HEK293 (cell line): ENCODE results near the gene UTP11.

Source experiments
- CTCF ChIA-PET: fragments of 350-600 bp; formaldehyde crosslinking; extraction: SDS; loops from one replicate; lab custom pipeline; 2021; ENCODE audit warnings: antibody characterized with exemption; lab: Yijun Ruan, JAX
- POLR2A ChIA-PET: fragments of 300-600 bp; formaldehyde crosslinking; extraction: SDS; loops from one replicate; lab custom pipeline; 2020; ENCODE audit warnings: antibody characterized with exemption, inconsistent platforms; lab: Yijun Ruan, JAX
- H3K27ac ChIP-seq: fragments of 200-500 bp; sonication (Bioruptor generic); 2 replicates; pipeline ENCODE4 v1.5.1; 2014; ENCODE audit warnings: low read depth, low read length, control low read depth, inconsistent platforms; ENCODE audit errors: extremely low read depth
- H3K36me3 ChIP-seq, 2 experiments: fragments of 200-500 bp in 1 of 2; sonication (Bioruptor generic) in 1 of 2; 1 replicate in 1 of 2; 2 replicates in 1 of 2; pipeline ENCODE4 v1.5.1; 2014 to 2017; ENCODE audit warnings: inconsistent platforms in 2 of 2, low read length in 2 of 2; ENCODE audit not compliant: control insufficient read depth in 2 of 2, insufficient read depth in 1 of 2
- H3K4me1 ChIP-seq: fragments of 200-500 bp; sonication (Bioruptor generic); 2 replicates; pipeline ENCODE4 v1.5.1; 2014; ENCODE audit warnings: mild to moderate bottlenecking, low read length, inconsistent platforms; ENCODE audit not compliant: control insufficient read depth, insufficient read depth
- H3K4me3 ChIP-seq: 2 replicates; pipeline ENCODE4 v1.5.1; 2011; ENCODE audit warnings: low read depth, mild to moderate bottlenecking, control low read depth, low read length, moderate library complexity
- H3K9me3 ChIP-seq: fragments of 200-500 bp; sonication (Bioruptor generic); 2 replicates; pipeline ENCODE4 v1.5.1; 2014; ENCODE audit warnings: low read depth, low read length, inconsistent platforms; ENCODE audit not compliant: control insufficient read depth, insufficient read depth
- EGR2 ChIP-seq: fragments of 450-650 bp; formaldehyde crosslinking; IDR thresholded peaks from 2 replicates; pipeline ENCODE4 v1.5.1; 2016; ENCODE audit warnings: low read depth, missing biosample characterization, missing genetic modification characterization
- GFI1B ChIP-seq: fragments of 450-650 bp; formaldehyde crosslinking; IDR thresholded peaks from 2 replicates; pipeline ENCODE4 v1.5.1; 2016; ENCODE audit warnings: missing biosample characterization, missing genetic modification characterization
- HIC1 ChIP-seq: fragments of 450-650 bp; formaldehyde crosslinking; IDR thresholded peaks from 2 replicates; pipeline ENCODE4 v1.5.1; 2016; ENCODE audit warnings: missing biosample characterization, missing genetic modification characterization
- HOXD13 ChIP-seq: sonication (generic); formaldehyde crosslinking; IDR thresholded peaks from 2 replicates; pipeline ENCODE4 v1.8.0; 2022; ENCODE audit warnings: missing genetic modification reagents, borderline replicate concordance
- KLF17 ChIP-seq: fragments of 450-650 bp; formaldehyde crosslinking; IDR thresholded peaks from 2 replicates; pipeline ENCODE4 v1.5.1; 2016; ENCODE audit warnings: missing biosample characterization, missing genetic modification characterization
- MZF1 ChIP-seq: fragments of 450-650 bp; formaldehyde crosslinking; IDR thresholded peaks from 2 replicates; pipeline ENCODE4 v1.5.1; 2017; ENCODE audit warnings: missing biosample characterization, missing genetic modification characterization, borderline replicate concordance
- PRDM1 ChIP-seq: fragments of 450-650 bp; formaldehyde crosslinking; IDR thresholded peaks from 2 replicates; pipeline ENCODE4; 2016; ENCODE audit warnings: missing biosample characterization, missing genetic modification characterization
- SCRT2 ChIP-seq: fragments of 450-650 bp; formaldehyde crosslinking; IDR thresholded peaks from 2 replicates; pipeline ENCODE4 v1.5.1; 2016; ENCODE audit warnings: missing biosample characterization, missing genetic modification characterization
- ZBTB17 ChIP-seq: fragments of 450-650 bp; formaldehyde crosslinking; IDR thresholded peaks from 2 replicates; pipeline ENCODE4 v1.5.1; 2016; ENCODE audit warnings: missing biosample characterization, missing genetic modification characterization
- ZBTB21 ChIP-seq: fragments of 450-650 bp; formaldehyde crosslinking; IDR thresholded peaks from 2 replicates; pipeline ENCODE4 v1.5.1; 2017; ENCODE audit warnings: missing biosample characterization, missing genetic modification characterization
- ZBTB26 ChIP-seq: fragments of 450-650 bp; formaldehyde crosslinking; optimal IDR thresholded peaks from 2 replicates; pipeline ENCODE3; 2016; ENCODE audit warnings: missing biosample characterization, mild to moderate bottlenecking, missing genetic modification characterization
- ZNF184 ChIP-seq: fragments of 450-650 bp; IDR thresholded peaks from 2 replicates; pipeline ENCODE4 v1.5.1; 2018; ENCODE audit warnings: missing biosample characterization, mild to moderate bottlenecking, missing genetic modification characterization
- ZNF311 ChIP-seq: fragments of 450-650 bp; formaldehyde crosslinking; IDR thresholded peaks from 2 replicates; pipeline ENCODE4 v1.5.1; 2017; ENCODE audit warnings: missing biosample characterization, missing genetic modification characterization, borderline replicate concordance
- ZNF394 ChIP-seq: fragments of 450-650 bp; formaldehyde crosslinking; IDR thresholded peaks from 2 replicates; pipeline ENCODE4 v1.5.1; 2016; ENCODE audit warnings: missing biosample characterization, missing genetic modification characterization, mild to moderate bottlenecking, moderate library complexity, borderline replicate concordance
- ZNF416 ChIP-seq: fragments of 450-650 bp; formaldehyde crosslinking; IDR thresholded peaks from 2 replicates; pipeline ENCODE4 v1.5.1; 2016; ENCODE audit warnings: missing biosample characterization, missing genetic modification characterization
- ZNF560 ChIP-seq: fragments of 450-650 bp; formaldehyde crosslinking; IDR thresholded peaks from 2 replicates; pipeline ENCODE4 v1.5.1; 2017; ENCODE audit warnings: missing biosample characterization, missing genetic modification characterization, borderline replicate concordance
- ZNF623 ChIP-seq: fragments of 450-650 bp; formaldehyde crosslinking; IDR thresholded peaks from 2 replicates; pipeline ENCODE4 v1.5.1; 2016; ENCODE audit warnings: missing biosample characterization, missing genetic modification characterization
- ZNF626 ChIP-seq: fragments of 450-650 bp; sonication (Bioruptor Pico); formaldehyde crosslinking; IDR thresholded peaks from 2 replicates; pipeline ENCODE4 v1.5.1; 2018; ENCODE audit warnings: missing biosample characterization, missing genetic modification characterization, inconsistent platforms
- ZNF629 ChIP-seq: fragments of 450-650 bp; formaldehyde crosslinking; IDR thresholded peaks from 2 replicates; pipeline ENCODE4 v1.5.1; 2017; ENCODE audit warnings: missing biosample characterization, missing genetic modification characterization
- ZNF777 ChIP-seq: fragments of 450-650 bp; formaldehyde crosslinking; IDR thresholded peaks from 2 replicates; pipeline ENCODE4 v1.5.1; 2017; ENCODE audit warnings: missing biosample characterization, missing genetic modification characterization, borderline replicate concordance
- ZNF792 ChIP-seq: fragments of 450-650 bp; formaldehyde crosslinking; IDR thresholded peaks from 2 replicates; pipeline ENCODE4 v1.5.1; 2016; ENCODE audit warnings: missing biosample characterization, missing genetic modification characterization
- ZNF830 ChIP-seq: fragments of 450-650 bp; IDR thresholded peaks from 2 replicates; pipeline ENCODE4 v1.5.0; 2018; ENCODE audit warnings: missing biosample characterization, missing genetic modification characterization, low read depth, mild to moderate bottlenecking, moderate library complexity
- ZNF837 ChIP-seq: fragments of 450-650 bp; formaldehyde crosslinking; IDR thresholded peaks from 2 replicates; pipeline ENCODE4 v1.5.1; 2016; ENCODE audit warnings: missing biosample characterization, missing genetic modification characterization
- ZSCAN23 ChIP-seq: fragments of 450-650 bp; formaldehyde crosslinking; IDR thresholded peaks from 2 replicates; pipeline ENCODE4 v1.5.1; 2016; ENCODE audit warnings: missing biosample characterization, missing genetic modification characterization
- ZXDB ChIP-seq: fragments of 450-650 bp; formaldehyde crosslinking; IDR thresholded peaks from 2 replicates; pipeline ENCODE4 v1.5.1; 2016; ENCODE audit warnings: missing biosample characterization, missing genetic modification characterization
- TF ChIP-seq, protein P1 (sequence below): fragments of 450-650 bp; formaldehyde crosslinking; IDR thresholded peaks from 2 replicates; pipeline ENCODE4 v1.5.1; 2017; ENCODE audit warnings: missing biosample characterization, missing genetic modification characterization

Gene UTP11

DNA sequence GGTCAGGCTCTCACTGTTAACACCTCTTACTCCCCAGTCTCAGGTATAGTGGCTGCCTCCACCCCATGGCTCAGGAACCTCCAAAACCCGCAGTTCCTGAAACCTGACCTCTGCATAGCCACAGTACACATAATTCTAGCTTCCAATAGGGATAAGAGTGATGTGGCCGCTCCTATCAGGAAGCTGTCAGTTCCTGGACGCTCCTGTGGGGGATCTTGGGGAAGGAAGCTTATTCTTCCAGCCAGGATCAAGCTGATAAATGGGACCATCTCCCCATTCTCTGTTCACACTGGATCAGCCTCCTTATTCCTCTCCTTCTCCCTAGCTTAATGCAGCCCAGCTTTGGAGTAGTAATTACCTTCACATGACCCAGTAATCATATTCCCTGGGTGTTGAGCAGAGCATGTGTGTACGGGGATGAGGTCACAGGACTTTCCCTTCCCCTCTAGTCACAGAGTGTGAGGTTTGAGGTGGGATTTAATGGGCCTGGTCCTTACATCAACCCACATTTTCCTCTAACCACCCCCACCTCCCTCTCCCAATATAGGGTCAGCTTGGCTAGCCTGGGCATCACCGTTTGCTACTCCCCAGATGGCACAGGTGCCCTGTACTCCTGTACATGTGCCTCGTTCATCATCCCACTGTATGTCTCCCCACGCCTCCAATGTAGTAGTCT lies 41.0 kb downstream of the UTP11 start (continued):
- TF ChIP-seq KLF17 (tag by site-specific recombination) = 0 out of 2 replicates have a peak, but pooled peaks have one; percentile 31
- peak; percentile 83 for TF ChIP-seq EGR2
- TF ChIP-seq PRDM1 (tag by site-specific recombination) = peak; percentile 26; the same call in 1 of the 2 replicates
- no peak for TF ChIP-seq ZBTB21 (tag by site-specific recombination)
- TF ChIP-seq MZF1 = peak; percentile 53; the same call in 1 of the 2 replicates
- TF ChIP-seq ZSCAN23 = no peak
- peak; percentile 40; the same call in 1 of the 2 replicates for TF ChIP-seq ZBTB17 (tag by site-specific recombination)
- TF ChIP-seq ZNF629 (tag by site-specific recombination) = peak; percentile 50; the same call in 1 of the 2 replicates
- peak; percentile 76 for TF ChIP-seq ZNF394 (tag by site-specific recombination)
- no peak for TF ChIP-seq ZNF416
- TF ChIP-seq, protein P1, sequence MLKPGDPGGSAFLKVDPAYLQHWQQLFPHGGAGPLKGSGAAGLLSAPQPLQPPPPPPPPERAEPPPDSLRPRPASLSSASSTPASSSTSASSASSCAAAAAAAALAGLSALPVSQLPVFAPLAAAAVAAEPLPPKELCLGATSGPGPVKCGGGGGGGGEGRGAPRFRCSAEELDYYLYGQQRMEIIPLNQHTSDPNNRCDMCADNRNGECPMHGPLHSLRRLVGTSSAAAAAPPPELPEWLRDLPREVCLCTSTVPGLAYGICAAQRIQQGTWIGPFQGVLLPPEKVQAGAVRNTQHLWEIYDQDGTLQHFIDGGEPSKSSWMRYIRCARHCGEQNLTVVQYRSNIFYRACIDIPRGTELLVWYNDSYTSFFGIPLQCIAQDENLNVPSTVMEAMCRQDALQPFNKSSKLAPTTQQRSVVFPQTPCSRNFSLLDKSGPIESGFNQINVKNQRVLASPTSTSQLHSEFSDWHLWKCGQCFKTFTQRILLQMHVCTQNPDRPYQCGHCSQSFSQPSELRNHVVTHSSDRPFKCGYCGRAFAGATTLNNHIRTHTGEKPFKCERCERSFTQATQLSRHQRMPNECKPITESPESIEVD (tag by site-specific recombination) = no peak
- no peak for TF ChIP-seq GFI1B

DNA sequence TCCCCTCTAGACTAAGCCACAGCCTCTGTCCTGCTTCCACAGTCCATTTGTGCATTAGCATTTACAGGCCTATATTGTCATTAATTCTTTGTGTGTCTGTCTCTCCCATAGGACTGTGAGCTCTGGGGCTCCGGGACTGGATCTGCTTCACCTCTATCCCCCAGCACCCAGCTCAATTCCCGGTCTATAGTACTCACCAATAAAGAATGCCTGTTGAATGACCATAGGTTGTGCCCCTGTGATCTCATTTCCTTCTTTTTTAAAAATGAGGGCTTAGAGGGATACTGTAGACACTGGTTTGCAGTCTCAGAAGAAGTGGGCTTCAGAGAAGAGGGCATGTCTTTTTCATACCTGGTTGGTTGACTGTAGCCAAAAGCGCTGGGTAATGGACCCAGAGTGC lies 42.9 kb downstream of the UTP11 start:
- ChIA-PET CTCF (interaction anchor here (0.8 to 1.0 kb wide), 2 partner anchors 9 to 15 kb away, joined by 3 to 4 read pairs; partner anchors contain the start of gene POU3F1), POLR2A (no interaction called here)
- TF ChIP-seq SCRT2 (tag by site-specific recombination) (0 out of 2 replicates have a peak, but pooled peaks have one; percentile 10), ZNF837 (tag by site-specific recombination) (no peak)
- Histone ChIP-seq H3K4me3 (no peak overlapping the region), H3K27ac (no peak overlapping the region), H3K4me1 (no peaks in the 10 kb centered on the region), H3K36me3 (no peaks in the 10 kb centered on the region), H3K9me3 (no peaks in the 10 kb centered on the region)

GRCh38 chr1:38055965-38056364 lies 43.4 kb downstream of the UTP11 start:
- ChIA-PET CTCF (interaction anchor here (0.6 to 1.0 kb wide), 2 partner anchors 15 to 27 kb away, joined by 3 to 5 read pairs; no protein-coding TSS in a partner anchor), POLR2A (no interaction called here)
- no peaks in the 10 kb centered on the region for H3K36me3 ChIP-seq
- no peaks in the 10 kb centered on the region for H3K4me1 ChIP-seq
- no peak overlapping the region for H3K4me3 ChIP-seq
- H3K27ac ChIP-seq = no peak overlapping the region
- H3K9me3 ChIP-seq = no peaks in the 10 kb centered on the region
- TF ChIP-seq ZXDB (tag by site-specific recombination) = no peak
- TF ChIP-seq ZNF560 (tag by site-specific recombination) = no peak
- TF ChIP-seq ZNF792 (tag by site-specific recombination) = no peak
- TF ChIP-seq ZNF626 (tag by site-specific recombination) = no peak
- TF ChIP-seq ZNF777 (tag by site-specific recombination) = no peak
- no peak for TF ChIP-seq GFI1B
- TF ChIP-seq HOXD13 (CRISPR knock-in tag) = no peak
- TF ChIP-seq ZNF623 = no peak
- no peak for TF ChIP-seq ZNF830 (tag by site-specific recombination)
- no peak for TF ChIP-seq ZBTB26 (tag by site-specific recombination)
- TF ChIP-seq ZNF311 (tag by site-specific recombination) = no peak
- no peak for TF ChIP-seq ZNF184 (tag by site-specific recombination)
- no peak for TF ChIP-seq HIC1 (tag by site-specific recombination)
